ENCODE measurements around the gene ANKRD6. TPM values are rescaled to one million over a fixed set of nuclear protein-coding genes. Genes with fewer than 3 reads are reported as not detected.

The ANKRD6 gene
- total RNA-seq, 1 experiment from 2014 or later = 14.7 TPM

DNA sequence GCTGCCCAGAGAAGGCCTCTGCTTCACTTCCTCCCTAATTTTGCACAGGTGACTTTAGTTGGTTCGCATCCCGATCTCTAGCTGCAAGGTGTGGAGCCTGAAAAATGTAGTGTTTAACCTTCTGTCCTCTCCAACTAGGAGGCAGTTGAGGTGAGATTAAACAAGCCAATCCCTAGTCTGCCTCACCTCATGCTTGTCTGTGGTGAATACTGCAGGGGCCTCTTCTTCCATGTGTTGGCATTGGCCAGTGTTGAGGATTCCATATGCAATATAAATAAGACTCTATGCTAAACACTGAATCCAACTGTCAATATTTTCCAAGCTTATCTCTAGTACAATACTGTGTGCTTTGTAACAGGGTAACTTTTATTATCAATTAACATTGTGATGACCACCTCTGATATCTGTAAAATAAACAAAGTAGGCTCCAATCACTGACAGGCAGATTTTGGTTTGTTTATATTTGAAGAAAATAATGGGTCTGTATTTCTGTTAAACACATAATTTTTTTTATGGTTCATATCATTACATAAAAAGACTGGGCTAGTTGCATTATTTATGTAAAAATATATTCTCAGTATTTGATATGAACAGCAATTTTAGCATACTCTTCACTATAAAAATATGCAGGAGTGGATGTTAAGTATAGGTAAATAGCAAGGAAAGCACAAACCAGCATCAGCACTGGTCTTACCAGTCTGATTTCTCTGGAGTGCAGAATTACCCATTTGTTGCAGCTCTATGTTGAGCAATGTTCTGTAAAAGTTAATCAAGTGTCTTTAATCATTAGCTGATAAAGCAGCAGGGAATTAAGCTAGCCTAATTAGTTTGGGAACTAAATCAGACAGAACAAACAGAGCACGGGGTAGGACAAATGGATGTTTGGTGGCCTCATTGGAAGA lies 74.0 kb downstream of the ANKRD6 start:
- BruUV-seq (replicated peaks) = no TSS peak
- TF ChIP-seq, protein P1, sequence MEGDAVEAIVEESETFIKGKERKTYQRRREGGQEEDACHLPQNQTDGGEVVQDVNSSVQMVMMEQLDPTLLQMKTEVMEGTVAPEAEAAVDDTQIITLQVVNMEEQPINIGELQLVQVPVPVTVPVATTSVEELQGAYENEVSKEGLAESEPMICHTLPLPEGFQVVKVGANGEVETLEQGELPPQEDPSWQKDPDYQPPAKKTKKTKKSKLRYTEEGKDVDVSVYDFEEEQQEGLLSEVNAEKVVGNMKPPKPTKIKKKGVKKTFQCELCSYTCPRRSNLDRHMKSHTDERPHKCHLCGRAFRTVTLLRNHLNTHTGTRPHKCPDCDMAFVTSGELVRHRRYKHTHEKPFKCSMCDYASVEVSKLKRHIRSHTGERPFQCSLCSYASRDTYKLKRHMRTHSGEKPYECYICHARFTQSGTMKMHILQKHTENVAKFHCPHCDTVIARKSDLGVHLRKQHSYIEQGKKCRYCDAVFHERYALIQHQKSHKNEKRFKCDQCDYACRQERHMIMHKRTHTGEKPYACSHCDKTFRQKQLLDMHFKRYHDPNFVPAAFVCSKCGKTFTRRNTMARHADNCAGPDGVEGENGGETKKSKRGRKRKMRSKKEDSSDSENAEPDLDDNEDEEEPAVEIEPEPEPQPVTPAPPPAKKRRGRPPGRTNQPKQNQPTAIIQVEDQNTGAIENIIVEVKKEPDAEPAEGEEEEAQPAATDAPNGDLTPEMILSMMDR (IDR thresholded peaks at IDR 0.05; ENCODE audit: unreplicated experiment) = no peak
- H3K4me1 Mint-ChIP-seq (ENCODE audit: low read depth, unreplicated experiment) = no peaks in the 10 kb centered on the region
- CTCF ChIA-PET = no interaction called here
- H3K27me3 Mint-ChIP-seq (ENCODE audit: unreplicated experiment) = no peaks in the 10 kb centered on the region
- intact Hi-C loops (cut with micrococcal nuclease; ENCODE audit: unreplicated experiment) = no loop called here
- no peaks in the 10 kb centered on the region for H3K36me3 Mint-ChIP-seq (ENCODE audit: insufficient read depth, unreplicated experiment)
- no peak overlapping the region for H3K27ac Mint-ChIP-seq (ENCODE audit: unreplicated experiment)
- DNase-seq = no peak
- no peaks in the 10 kb centered on the region for H3K9me3 Mint-ChIP-seq (ENCODE audit: low read depth, unreplicated experiment)
- no peak overlapping the region for H3K4me3 Mint-ChIP-seq (ENCODE audit: low read depth, unreplicated experiment)

DNA sequence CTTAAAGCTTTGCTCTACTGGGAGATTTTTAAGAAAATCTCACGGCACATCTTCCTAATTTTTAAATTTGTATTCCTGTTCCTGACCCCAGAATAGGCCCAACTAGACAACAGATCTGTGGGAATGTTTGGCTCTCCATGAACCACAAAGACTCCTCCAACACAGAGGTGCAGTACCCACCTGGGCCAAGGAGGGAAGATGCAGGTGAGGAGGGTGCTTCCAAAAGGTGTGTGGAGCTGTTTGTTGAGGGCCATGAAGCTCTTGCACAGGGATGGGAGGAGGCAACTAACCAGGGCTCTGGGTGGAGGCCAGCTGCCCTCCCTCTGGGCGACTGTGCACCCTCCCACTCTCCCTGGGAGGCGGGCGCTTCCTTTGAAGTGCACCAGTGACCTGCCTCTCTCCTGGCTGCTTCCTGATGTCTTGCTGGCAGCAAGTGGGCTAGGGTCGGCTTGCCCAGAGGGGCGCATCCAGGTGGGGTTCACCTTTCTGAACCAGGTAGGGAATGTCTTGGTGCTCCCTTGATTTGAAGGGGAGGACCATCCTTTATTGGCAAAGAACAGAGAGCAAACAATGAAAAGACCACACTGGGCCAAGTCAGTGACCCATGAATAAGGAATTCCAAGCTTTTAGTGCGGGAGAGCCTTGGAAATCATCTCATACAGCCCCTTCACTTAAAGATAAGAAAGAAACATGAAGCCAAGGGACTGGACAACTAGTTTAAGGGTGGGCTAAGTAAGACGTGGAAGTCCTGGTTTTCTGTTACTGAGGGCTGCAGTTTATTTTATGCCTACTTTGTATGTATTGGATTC lies 76.0 kb downstream of the ANKRD6 start:
- Mint-ChIP-seq H3K9me3 (ENCODE audit: low read depth, unreplicated experiment) (no peaks in the 10 kb centered on the region), H3K27me3 (ENCODE audit: unreplicated experiment) (no peaks in the 10 kb centered on the region), H3K4me1 (ENCODE audit: low read depth, unreplicated experiment) (no peaks in the 10 kb centered on the region), H3K27ac (ENCODE audit: unreplicated experiment) (no peak overlapping the region), H3K36me3 (ENCODE audit: insufficient read depth, unreplicated experiment) (no peaks in the 10 kb centered on the region), H3K4me3 (ENCODE audit: low read depth, unreplicated experiment) (no peak overlapping the region)
- intact Hi-C loops (cut with micrococcal nuclease; ENCODE audit: unreplicated experiment) = no loop called here
- CTCF ChIA-PET = no interaction called here
- TF ChIP-seq, protein P1 (IDR thresholded peaks at IDR 0.05; ENCODE audit: unreplicated experiment) = no peak
- no TSS peak for BruUV-seq (replicated peaks)
- DNase-seq = no peak

DNA sequence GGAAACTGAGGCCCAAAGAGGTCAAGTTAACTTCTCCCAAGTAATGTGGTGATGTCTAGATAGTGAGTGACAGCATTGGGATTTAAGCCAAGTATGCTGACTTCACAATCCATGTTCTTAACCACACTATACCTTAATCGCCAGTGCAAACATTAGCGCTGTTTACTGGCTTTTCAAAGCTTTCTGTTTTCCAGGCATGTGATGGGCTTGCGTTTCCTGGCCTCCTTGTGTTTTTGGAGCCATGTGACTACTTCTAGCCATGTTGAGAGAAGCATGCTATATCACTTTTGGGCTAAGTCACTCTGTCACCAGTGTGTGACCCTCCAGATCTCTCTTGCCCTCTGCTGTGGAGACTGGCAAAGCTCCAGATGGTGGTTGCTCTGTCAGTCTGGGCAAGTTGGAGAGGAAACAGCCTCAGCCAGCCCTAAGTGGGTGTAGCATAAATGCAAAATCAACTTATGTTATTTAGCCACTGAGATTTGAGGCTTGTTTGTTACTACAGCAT lies 76.9 kb downstream of the ANKRD6 start:
- TF ChIP-seq, protein P1 (IDR thresholded peaks at IDR 0.05; ENCODE audit: unreplicated experiment) = no peak
- no peak overlapping the region for H3K4me3 Mint-ChIP-seq (ENCODE audit: low read depth, unreplicated experiment)

DNA sequence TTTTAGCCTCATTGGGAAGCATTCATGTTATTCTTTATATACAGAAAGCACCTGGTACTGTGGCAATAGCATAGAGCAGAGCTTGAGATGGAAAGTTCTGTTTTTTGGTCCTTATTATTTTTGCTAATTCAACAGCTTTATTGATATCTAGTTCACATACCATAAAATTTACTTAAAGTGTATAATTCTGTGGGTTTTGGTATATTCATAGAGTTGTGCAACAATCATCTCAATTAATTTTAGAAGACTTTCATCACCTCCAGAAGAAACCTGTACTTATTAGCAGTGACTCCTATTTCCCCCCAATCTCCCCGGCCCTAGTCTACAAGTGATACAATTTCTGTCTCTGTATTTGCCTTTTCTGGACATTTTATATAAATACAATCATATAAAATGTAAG lies 77.4 kb downstream of the ANKRD6 start:
- H3K27me3 Mint-ChIP-seq (ENCODE audit: unreplicated experiment) = no peaks in the 10 kb centered on the region
- no TSS peak for BruUV-seq (replicated peaks)
- H3K9me3 Mint-ChIP-seq (ENCODE audit: low read depth, unreplicated experiment) = no peaks in the 10 kb centered on the region
- no peaks in the 10 kb centered on the region for H3K4me1 Mint-ChIP-seq (ENCODE audit: low read depth, unreplicated experiment)
- CTCF ChIA-PET = no interaction called here
- H3K27ac Mint-ChIP-seq (ENCODE audit: unreplicated experiment) = no peak overlapping the region
- no peak for DNase-seq
- no peak overlapping the region for H3K4me3 Mint-ChIP-seq (ENCODE audit: low read depth, unreplicated experiment)
- intact Hi-C loops (cut with micrococcal nuclease; ENCODE audit: unreplicated experiment) = no loop called here
- TF ChIP-seq, protein P1 (IDR thresholded peaks at IDR 0.05; ENCODE audit: unreplicated experiment) = no peak
- H3K36me3 Mint-ChIP-seq (ENCODE audit: insufficient read depth, unreplicated experiment) = no peaks in the 10 kb centered on the region

More for the DNA sequence above, 76.9 kb downstream of the ANKRD6 start:
- Mint-ChIP-seq H3K27ac (ENCODE audit: unreplicated experiment) (no peak overlapping the region), H3K27me3 (ENCODE audit: unreplicated experiment) (no peaks in the 10 kb centered on the region), H3K36me3 (ENCODE audit: insufficient read depth, unreplicated experiment) (no peaks in the 10 kb centered on the region), H3K4me1 (ENCODE audit: low read depth, unreplicated experiment) (no peaks in the 10 kb centered on the region), H3K9me3 (ENCODE audit: low read depth, unreplicated experiment) (no peaks in the 10 kb centered on the region)
- intact Hi-C loops (cut with micrococcal nuclease; ENCODE audit: unreplicated experiment) = no loop called here
- CTCF ChIA-PET = no interaction called here
- BruUV-seq (replicated peaks) = no TSS peak
- no peak for DNase-seq
